ENCODE results near the gene ABHD2. TPM values are rescaled to one million over a fixed set of nuclear protein-coding genes. Genes with fewer than 3 reads are reported as not detected.
"Not testable (repeated sequence)": the region's sequence is repeated elsewhere in the genome, so short reads cannot be mapped to it uniquely, and the experiment has no call there.

Gene ABHD2
- total RNA-seq, 1 donor from 2014 or later: 45.2 TPM

DNA sequence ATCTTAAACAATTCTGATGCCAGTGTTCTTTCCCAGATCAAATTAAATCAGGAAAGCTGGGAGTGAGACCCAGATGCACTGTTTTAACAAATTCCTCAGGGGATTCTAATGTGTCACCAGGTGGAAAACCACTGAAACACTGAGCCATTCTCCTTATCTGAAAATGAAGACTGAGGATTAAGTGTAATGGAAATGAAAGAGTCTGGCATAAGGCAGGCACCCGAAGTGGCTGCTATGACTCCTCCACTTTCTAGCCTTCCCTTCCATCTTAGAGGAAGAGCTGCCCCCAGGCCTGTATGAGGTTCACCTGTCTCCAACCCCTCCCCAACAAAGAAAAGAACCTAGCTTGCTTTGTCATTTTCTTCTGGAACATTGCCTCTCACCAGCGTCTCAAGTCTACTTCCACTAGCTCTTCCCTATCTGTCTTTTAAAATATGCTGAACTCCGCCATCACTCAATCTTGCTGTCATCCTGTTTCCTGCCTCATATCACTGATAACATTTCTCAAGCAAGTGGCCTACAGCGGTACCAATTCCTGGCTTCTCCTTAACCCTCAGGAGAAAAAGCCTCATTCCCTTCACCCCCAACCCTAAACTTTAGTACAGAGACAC is 13.7 kb upstream of the ABHD2 start:
- FAIRE-seq: no peak
- DNase-seq (ENCODE audit: low spot score in 2 of 2): no peak

DNA sequence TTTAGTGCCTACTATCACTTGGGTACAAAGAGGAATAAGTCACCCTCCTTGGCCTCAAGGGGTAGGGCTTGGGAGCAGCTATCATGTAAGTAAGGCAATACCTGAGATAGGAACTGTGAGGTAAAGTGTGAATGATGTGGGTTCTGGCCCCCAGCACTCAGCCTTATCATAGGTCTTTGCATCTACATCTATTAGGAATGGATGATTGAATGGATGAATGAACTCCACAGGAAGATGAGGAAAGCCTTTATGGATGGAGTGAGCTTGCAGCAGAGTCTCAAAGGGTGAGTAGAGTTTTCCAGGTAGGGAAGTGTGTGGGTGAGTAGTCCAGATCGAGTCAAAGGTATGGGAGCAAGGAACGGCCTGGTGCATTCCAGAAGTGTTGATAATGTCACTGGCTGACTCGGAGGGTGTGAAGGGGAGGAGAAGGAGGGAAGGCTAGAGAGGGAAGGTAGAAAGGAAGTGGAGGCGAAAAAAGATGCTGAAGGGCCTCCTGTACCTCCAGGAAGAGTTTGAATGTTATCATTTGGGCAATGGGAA is 13.1 kb upstream of the ABHD2 start:
- DNase-seq (ENCODE audit: low spot score in 2 of 2): no peak
- FAIRE-seq: no peak

DNA sequence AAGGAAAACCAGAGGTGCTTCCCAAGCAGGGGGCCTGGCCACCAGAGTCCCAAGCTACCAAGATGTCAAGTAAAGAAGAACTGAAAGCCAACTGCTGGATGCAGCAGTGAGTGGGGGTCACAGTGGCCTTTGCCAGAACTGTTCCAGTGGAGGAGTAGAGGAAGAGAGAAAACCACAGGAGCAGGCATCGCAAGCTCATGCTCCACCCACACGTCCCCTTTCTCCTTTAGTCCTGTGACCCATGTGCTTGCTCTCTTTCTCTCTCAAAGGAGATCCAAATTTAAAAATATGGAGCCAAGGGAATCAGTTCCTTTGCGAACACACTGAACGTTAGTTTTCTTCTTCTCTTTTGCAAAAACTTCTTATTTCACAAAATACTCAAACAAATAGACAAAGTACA is 12.4 kb upstream of the ABHD2 start:
- FAIRE-seq (no peak), DNase-seq (ENCODE audit: low spot score in 2 of 2) (no peak)

DNA sequence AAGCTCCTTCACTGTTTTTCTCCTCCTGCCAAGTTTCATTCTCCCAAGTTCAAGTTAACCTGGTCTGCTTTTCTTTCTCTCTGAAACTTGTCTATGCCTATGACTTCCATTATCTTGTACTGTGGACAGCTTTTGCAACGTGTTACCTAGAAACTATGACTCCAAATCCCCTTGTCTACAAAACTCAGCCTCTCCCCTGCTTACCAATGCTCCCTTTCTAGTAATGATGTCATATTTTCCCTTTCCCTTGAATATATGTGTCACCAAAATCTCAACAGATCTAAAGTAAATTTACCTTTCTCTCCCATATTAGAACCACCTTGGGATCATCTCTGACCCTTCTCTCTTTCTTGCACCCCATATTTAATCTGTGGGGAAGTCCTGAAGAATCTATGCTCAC is 10.5 kb upstream of the ABHD2 start:
- FAIRE-seq (no peak), DNase-seq (ENCODE audit: low spot score in 2 of 2) (no peak)

DNA sequence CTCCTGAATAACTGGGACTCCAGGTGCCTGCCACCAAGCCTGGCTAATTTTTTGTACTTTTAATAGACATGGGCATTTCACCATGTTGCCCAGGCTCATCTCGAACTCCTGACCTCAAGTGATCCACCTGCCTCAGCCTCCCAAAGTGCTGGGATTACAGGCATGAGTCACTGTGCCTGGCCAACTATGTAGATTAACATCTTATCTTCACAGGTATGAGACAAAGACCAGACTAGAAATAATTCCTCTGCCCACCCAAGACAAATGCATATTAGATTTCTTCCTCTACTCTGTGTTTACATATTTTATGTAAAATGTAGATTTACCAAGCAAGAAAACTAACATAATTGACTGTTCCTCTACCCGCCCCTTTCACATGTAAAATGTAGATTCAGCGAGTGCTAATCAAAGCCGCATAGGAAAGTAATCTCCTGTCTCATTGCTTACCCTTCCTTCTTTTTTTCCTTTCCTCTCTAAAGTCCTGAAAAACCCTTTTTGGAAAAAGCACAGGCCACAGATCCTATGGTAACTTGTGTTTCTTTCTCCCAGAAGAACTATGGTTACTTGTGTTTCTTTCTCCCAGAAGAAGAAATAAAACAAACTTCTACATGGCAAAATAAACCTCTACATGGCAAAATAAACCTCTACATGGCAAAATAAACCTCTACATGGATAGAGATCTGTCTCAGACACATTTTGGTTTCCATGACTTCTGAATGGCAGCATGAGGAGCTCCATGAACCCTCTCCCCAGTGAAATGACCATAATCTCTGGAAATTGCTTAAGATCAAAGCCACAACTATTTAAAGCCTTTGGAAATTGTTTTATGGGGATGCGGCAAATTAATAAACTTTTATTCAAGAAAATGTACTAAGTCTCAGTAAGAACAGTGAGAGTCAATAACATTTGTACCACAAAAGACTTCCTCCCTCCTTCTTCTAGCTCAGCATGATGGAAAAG is 9.1 kb upstream of the ABHD2 start:
- no peak for FAIRE-seq
- no peak for DNase-seq (ENCODE audit: low spot score in 2 of 2)

DNA sequence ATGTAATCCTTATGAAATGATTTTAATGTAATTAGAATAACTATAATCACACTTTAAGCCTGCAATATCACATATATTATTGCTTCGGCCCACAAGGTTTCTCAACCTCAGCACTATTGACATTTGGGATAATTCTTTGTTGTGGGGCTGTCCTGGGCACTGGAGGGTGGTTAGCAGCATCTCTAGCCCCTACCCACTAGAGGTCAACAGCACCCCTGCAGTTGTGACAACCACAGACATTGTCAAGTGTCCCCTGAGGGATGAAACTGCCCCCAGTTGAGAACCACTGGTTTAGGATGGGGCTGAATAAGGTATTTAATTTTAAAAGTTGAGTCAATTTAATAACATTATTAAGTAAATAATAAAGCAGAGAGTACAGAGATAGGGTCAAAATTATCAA is 6.4 kb upstream of the ABHD2 start:
- FAIRE-seq (no peak), DNase-seq (ENCODE audit: low spot score in 2 of 2) (no peak)

DNA sequence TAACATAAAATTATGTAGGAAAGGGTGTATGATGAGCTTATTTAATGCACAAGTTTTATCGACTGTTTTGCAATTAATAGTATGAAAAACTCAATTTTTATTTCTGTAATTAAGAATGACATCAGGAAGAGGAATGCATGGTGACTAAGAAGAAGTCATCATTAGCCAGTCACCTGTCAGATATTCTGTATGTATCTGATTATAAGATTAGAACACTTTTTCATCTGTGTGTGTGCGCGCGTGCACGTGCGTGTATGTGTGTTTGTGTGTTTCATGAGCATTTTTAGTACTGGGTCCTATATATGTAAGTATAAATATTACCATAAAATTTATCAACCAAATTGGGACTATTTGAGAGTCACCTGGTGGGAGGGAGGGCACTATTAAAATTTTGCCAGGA is 5.0 kb upstream of the ABHD2 start:
- DNase-seq (ENCODE audit: low spot score in 2 of 2) (no peak), FAIRE-seq (no peak)

DNA sequence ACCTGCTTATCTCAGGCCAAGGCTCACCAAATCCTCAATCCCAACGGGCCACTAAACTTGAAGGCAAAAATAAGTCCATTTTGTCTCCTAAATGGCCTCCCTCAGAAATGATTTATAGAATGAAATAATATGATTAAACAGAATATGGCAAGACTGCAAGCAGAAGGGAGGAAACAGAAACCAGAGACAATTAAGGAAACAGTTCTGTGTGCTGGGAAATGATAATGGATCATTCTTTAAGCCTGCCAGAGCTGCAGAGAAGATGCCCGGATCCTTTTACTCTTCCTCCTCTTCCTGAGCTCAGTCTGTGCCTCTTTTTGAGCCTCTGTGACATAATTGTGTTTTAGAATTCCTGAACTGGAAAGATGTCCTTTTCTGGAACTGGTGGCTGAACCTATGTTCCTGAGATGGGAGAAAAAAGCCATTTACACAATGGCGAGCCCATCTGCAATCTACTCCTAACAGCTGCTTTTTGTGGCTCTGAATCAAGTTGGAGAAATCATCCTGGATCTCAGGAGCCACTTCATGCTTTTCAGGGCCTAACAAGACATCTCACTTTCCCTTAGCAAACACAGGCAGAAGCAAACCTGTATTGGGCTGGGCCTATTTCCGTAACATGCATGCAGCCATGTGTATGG is 2.8 kb upstream of the ABHD2 start:
- DNase-seq (ENCODE audit: low spot score in 2 of 2) (no peak), FAIRE-seq (no peak)

DNA sequence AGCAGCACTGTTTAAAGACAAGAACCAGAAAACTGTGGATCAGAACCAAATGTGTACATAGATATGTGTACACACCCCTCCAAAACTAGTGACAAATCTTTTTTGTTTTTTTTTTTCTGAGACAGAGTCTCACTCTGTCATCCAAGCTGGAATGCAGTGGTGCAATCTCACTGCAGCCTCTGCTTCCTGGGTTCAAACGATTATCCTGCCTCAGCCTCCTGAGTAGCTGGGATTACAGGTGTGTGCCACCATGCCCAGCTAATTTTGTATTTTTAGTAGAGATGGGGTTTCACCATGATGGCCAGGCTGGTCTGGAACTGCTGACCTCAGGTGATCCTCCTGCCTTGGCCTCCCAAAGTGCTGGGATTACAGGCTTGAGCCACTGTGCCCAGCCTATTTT is 2.3 kb upstream of the ABHD2 start:
- DNase-seq (ENCODE audit: low spot score in 2 of 2); FAIRE-seq: not testable (repeated sequence)

DNA sequence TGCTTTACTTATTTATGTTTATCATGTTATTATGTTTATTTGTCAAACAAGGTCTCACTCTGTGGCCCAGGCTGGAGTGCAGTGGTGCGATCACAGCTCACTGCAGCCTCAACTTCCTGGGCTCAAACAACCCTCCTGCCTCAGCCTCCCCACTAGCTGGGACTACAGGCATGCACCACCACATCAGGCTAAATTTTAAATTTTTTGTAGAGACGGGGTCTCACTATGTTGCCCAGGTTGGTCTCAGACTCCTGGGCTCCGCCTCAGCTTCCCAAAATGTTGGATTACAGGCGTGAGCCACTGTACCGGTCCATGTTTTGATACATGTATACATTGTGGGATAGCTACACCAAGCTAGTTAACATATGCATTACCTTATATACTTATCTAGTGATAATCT is 1.9 kb upstream of the ABHD2 start:
- DNase-seq (ENCODE audit: low spot score in 2 of 2); FAIRE-seq: not testable (repeated sequence)

DNA sequence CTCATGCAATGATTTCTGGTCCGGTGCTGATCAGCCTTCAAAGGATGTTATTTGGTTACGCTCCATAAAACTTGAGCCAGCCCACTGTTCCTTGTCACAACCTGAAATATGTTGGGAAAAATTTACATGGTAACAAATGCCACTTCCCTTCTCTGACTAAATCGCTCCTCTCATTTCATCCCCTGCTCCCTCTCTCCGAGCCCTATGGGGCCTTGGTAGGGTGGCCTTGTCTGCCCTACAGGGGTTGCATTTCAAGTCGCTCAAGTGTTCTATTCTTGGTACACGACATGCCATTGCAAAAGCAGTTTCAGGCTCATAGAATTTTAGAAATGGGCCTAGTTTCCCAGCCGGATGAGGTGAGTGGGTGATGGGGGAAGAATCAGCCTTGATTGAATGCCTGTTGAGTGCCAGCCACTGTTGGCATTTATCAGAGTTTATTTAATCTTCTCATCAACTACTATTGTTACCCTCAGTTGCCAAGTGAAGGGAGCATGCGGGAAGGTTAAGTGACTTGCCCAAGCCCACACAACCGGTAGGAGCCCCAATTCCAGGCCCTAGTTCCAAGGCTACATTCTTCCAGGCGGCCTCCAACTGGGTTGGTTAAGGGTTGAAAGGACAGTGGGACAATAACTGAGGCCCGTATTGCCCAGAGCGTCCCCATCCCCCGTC is 961 bp upstream of the ABHD2 start:
- DNase-seq (ENCODE audit: low spot score in 2 of 2) (no peak), FAIRE-seq (no peak)

DNA sequence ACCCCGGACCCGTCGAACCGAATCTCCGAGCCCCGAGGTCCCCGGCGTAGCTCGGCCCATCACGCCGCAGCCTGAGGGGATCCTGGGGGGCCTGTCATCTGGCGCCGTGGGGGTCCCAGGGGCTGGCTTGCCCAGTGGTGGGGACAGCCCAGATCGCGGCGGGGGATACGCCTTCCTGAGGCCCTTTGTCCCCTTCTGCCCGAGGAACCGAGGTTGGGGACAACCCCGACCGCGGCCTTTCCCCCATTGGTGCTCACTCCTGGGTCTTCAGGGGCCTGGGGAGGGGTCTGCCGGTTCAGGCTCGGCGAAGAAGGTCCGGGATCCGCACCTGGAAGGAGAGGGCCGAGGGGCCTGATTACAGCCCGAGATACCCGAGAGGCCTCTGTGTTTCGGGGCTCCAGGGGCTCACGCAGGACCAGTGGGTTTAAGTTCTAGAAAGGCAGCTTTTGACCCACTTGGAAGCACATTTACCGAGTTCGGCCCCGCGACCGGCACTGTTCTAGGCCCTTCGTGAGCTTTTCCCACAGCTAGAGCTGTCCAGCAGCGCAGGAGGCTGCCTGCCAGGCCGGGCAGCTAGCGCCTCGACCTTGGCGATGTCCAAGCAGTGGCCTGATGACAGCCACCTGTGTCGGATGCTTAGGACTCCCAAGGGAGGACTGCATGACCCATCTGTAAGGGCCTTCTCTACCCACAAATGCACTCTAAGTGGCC is 504 bp downstream of the ABHD2 start:
- DNase-seq (ENCODE audit: low spot score in 2 of 2): no peak
- FAIRE-seq: no peak

DNA sequence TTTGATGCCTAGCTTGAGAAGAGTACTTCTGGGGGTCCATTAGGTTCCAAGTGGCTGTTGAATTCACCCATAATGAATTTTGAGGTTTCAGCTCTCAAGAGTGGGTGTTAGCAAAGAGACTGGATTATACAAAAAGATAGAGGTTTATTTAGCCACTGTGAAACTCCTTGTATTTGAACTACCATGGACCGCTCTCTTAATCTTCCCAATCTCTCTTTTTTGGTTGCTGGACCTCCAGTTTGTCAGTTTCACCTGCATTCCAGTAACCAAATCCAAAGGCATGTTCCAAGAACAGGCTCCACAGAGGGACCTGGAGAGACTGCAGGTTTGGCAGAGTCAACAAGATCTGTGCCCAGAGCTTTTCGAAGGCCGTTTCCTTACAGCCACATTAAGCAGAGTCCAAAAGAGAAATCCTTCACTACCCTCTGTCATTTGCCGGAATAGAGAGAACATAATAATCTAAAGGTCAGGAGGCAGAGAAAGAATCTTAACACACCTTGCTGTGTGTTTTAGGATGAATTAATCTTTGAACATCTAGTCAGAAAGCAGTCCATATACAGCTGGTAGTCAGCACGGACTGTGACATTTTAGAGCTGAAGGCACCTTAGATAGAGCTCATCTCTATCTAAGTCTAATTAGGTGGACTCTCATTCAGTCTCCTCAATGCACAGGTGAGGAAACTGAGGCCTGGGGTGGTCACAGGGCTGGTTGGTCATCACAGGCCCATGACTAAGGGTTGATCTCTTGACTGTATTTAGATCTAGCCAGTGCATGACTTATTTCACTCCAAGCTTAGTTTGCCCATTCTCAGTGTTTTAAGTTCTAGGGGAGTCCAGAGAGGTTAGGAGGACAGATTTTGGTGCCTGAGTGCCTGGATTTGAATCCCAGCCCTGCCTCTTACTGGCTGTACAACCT is 1.3 kb downstream of the ABHD2 start:
- no peak for DNase-seq (ENCODE audit: low spot score in 2 of 2)
- FAIRE-seq: no peak

DNA sequence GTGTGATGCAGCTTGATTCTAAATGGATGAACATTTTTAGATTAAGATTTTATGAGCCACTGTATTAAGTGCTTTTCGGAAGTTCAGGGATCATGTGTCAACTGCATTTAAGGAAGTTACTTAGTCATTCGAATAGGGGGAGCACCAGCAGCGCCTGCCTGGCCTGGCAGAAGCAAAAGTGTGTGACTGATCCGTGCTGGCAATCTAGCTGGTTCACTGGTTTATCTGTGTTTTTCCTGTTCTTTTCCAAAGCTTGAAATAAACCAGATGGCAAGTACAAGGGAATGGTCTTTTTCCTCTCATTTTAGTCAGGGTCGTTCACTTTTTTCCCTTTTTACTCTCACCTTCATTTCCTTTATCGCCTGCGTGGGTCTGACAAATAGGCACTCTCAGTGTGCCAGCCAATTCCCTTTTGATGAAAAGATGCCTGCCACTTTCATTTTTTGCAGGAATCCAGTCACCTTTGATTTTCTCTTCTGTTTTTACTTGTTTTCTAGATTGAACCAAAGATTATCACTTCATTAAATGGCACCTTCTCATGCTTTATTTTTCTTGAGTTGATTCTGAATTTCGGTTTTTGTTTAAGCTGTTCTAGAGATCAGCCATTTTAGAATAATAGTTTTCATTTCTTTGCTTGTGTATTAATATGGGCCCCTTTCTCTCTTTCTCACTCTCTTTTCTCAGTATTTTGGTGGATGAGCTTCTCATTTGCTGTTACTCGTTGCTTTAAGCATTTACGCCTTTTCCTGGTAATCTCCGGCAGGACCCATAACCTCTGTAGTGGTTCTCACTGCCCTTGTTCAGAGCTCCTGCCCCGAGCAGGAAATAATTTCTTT is 2.8 kb downstream of the ABHD2 start:
- no peak for FAIRE-seq
- DNase-seq (ENCODE audit: low spot score in 2 of 2): no peak

DNA sequence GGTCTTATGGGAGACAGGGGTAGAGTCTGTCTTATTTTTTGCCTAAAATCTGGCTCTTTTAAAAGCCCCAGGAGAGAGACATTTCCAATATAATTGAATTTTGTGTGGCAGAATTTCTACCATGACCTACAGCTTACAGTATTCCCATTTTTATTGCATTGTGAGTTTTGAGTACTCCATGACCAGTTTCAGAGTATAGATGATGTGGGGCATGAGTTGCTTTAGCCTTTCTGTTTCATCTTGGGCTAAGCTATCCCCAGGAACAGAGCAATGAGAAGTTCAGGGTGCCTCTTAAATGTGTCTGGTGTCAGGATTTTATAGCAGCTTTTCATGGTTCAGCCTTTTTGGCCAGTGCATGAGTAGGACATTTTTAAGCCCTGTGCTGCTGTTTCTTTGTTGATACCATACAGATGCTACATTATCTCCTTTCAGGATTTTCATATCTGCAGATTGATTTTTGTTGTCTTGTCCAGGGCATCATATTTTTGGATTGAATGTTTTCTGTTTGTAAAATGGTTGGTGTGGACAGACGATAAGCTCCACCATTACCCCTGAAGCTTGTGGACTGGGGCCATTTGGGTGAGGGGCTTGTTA is 3.5 kb downstream of the ABHD2 start:
- FAIRE-seq (no peak), DNase-seq (ENCODE audit: low spot score in 2 of 2) (no peak)

DNA sequence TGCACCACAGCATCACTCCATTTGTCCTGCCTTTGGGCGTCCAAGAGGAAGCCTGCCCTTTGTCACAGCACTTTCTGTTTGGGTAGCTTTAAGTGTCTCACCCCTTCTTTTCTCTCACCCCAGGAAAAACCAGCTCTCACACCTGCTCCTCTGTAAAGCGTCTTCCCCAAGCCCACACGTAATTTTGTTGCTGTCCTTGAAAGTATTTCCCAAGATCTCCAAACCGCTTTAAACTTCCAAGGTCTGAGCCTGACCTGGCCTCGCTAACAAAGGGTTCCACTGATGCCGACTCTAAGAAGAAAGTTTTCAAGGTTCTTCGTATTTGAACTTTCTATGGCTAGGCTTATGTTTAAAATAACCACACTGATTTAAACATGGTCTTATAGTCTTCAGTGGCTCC is 5.3 kb downstream of the ABHD2 start:
- no peak for DNase-seq (ENCODE audit: low spot score in 2 of 2)

DNA sequence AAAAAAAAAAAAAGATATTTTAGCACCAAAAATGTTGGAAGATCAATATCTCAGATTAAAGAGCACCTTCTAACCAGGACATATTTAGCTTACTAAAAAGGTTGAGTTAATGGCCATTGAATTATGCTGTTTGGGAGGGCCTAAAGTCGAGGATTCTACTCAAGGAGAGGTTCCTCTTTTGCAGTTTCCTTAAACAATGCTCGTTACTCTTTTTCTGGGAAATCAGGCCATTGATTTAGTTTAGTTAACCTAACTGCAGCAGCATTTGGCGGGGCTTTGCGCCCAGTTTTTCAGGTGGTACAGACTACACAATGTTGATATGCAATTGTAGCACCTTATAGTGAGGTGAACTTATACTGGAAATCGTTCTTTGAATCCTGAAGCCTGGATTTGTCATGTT is 6.8 kb downstream of the ABHD2 start:
- DNase-seq (ENCODE audit: low spot score in 2 of 2) (no peak), FAIRE-seq (no peak)

More for the DNA sequence above, 5.3 kb downstream of the ABHD2 start:
- no peak for FAIRE-seq

DNA sequence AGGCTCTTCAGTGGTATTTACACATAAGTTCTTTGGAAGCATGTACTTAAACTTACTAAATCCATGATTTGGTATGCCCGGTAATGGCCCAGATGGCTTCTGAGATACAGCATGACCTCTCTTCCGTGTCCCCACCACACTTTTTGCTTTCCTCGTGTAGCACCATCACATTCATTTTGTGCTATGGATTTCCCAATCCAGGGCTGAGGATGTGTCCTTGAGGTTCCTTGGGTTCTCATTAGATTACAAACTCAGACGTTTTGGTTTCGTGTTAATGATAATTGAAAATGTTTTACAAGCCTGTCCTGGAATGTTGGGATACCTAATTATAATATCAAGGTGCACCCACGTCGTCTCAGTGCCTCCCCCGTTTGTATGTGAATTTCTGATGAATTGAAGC is 7.3 kb downstream of the ABHD2 start:
- DNase-seq (ENCODE audit: low spot score in 2 of 2): no peak
- FAIRE-seq: no peak
